HT1080 (cell line): ENCODE measurements around the gene TMIGD1. TPM values are rescaled to one million over a fixed set of nuclear protein-coding genes. Genes with fewer than 3 reads are reported as not detected.
"Not testable (repeated sequence)": the region's sequence is repeated elsewhere in the genome, so short reads cannot be mapped to it uniquely, and the experiment has no call there.

Experiments used
- DNase-seq: peaks from one replicate; pipeline ENCODE4 v3.0.0-alpha.2; 2015; ENCODE audit warnings: low read depth
- total RNA-seq: library from RNA; depleted of rRNA; stranded (reverse); fragments of >200 nt; shearing (Covaris generic); gene quantifications from 2 replicates; pipeline ENCODE4 v1.2.3, GENCODE V29; 2014

Gene TMIGD1
- total RNA-seq, 1 experiment from 2014 or later, result not detected

DNA sequence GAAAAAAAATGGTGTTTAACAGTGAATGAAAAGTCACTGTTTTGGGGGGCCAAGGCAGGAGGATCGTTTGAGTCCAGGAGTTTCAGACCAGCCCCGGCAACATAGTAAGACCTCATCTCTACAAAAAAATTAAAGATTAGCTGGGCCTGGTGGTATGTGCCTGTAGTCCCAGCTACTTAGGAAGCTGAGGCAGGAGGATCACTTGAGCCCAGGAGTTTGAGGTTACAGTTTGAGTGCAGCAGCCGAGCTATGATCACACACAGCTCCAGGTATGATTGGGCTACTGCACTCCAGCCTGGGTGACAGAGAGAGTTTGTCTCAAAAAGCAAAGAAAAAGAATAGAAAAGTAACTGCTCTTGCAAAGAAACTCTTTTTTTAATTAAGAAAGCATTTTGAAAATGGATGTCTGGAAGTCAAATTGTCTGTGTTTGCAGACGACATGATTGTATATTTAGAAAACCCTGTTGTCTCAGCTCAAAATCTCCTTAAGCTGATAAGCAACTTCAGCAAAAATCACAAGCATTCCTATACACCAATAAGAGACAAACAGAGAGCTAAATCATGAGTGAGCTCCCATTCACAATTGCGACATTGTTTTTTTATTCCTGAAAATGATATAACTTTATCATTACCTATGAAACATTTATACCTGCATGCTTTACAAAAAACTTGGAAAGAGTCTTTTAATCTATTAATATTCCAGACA, 24.4 kb upstream of the TMIGD1 start:
- no peak for DNase-seq

GRCh38 chr17:30357476-30357875, 23.6 kb upstream of the TMIGD1 start:
- DNase-seq, result no peak

DNA sequence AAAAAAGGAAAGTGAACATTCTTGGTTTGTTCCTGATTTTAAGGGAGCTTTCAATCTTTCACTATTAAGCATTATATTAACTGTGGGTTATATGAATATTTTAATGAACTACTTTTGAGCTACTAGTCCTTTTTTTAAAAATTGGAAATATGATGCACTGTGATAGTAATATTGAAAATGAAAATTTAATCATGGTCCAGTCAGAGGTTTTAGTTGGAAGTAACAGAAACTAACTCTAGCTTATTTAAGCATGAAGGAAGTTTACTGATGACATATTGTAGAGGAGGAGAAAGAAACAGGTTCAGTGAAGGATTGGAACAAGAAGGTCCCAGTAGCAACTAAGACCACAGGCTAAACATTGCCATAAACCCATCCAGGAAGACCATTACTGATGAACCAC, 20.8 kb upstream of the TMIGD1 start:
- no peak for DNase-seq

DNA sequence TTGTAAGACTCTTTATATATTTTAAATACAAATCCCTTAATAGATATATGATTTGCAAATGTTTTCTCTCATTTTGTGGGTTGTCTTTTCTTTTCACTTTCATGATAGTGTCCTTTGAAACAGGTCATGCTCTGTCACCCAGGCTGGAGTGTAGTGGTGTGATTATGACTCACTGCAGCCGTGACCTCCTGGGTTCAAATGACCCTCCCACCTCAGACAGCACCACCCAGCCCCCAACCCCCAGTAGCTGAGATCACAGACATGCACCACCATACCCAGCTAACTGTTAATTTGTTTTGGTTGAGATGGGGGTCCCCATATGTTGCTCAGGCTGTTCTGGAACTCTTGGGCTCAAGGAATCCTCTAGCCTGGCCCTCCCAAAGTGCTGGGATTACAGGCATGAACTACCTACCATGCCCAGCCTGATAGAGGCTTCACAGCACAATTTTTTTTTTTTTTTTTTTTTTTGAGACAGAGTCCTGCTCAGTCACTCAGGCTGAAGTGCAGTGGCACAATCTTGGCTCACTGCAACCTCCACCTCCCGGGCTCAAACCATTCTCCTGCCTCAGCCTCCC, 18.5 kb upstream of the TMIGD1 start:
- DNase-seq, result no peak

GRCh38 chr17:30351735-30352134, 17.9 kb upstream of the TMIGD1 start:
- DNase-seq, result no peak

- DNase-seq, result not testable (repeated sequence)
These were observed 17.4 kb upstream of the TMIGD1 start for GRCh38 chr17:30351263-30351662.

GRCh38 chr17:30349252-30349651, 15.4 kb upstream of the TMIGD1 start:
- DNase-seq, result no peak

DNA sequence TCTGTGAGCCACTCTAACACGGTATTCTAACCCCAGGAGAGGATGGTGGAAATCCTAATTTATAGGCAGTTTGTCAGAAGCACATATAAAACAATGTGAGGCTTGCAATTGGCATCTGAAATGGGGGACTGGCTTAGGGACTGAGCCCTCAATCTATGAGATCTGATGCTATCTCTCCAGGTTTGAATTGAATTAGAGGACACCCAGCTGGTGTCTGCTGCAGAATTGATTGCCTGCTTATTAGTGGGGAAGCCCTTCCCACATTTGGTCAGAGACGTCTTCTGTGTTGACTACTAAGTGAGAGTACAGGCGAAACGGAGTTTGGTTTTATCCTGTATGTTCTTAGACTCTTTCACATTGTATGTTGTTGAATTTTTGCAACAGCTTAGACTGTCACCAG, 13.6 kb upstream of the TMIGD1 start:
- DNase-seq, result no peak

DNA sequence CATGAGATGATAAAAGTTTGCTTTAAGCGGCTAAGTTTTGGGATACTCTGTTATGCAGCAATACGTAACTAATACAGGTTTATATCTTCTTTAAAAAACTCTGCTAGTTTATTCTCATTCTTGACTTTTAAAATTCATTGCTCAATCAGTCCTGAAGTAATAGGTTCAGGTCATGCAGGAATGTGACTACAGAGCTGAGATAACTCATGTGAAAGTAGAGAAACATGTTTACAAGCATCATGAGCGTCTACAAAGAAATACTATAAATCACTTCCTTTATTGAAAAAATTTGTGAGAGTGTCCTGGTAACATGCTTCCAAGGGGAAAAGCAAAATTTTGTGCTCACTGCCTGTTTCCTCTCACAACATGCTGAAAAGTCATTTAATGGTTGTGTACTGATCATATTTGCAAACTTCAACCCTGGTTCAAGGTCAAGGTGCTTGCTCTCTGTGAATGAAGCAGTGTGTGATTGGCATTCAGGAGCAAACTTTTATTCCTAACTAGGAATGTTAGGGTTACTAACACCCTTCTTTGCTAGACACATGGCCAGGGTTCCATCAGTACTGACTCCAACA, 12.5 kb upstream of the TMIGD1 start:
- no peak for DNase-seq

DNA sequence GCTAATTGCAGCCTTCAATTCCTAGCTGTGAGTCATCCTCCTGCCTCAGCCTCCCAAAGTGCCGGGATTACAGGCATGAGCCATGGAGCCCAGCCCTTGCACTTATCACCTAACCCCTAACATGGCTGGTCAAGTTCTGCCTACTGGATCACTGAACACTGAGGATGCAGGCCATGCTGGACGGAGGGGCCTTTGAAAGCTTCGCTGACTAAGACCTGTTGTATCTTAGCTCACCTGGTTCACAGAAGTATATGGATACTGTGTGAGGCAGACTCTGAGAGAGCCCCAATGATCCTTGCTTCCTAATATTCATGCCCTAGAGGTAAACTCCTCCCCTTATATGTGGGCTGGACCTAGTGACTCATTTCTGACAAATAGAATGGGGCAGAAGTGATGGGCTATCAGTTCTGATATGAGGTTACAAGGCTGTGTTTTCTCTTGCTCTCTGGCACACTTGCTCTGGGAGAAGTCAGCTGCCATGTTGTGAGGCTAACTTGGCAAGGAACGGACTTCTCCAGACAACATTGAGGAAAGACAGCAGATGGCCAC, 11.7 kb upstream of the TMIGD1 start:
- no peak for DNase-seq

- no peak for DNase-seq
These were observed 11.2 kb upstream of the TMIGD1 start for GRCh38 chr17:30345089-30345433.

DNA sequence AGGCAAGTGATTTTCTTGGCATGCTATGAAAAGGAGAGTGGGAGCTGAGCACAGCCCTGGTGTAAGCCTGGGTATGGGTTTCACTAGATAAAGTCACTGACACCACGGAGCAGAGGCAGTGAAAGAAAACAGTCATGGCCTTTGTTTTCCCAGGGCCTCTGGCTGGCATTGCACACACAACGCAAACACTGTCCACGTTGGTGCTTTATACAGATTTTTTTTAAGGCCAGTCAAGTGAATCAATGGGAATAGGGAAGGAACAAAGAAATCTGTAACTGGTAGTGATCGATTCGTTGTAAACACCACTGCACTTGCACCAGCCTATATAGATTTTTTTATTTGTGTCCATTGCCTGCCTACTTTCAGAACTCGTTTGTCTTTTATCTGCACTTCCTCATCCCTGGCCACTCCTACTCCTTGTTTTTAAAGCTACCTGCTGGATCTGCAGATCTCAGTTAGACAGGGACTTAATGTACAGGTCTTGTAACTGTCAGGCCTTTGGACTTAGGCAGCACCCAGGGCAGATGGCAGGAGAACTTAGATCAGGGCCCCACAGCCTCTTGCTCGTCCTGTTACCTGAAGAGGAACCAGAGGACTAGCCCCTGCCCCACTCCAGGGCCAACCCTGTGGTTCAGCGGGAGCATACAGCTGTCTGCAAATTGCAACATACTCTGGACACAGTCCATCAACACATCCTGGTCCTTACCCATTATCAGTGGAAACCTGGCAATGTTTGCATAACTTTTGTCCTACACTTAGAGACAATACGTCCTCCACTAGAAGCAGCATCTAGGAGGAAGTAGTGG, 10.6 kb upstream of the TMIGD1 start:
- no peak for DNase-seq

DNA sequence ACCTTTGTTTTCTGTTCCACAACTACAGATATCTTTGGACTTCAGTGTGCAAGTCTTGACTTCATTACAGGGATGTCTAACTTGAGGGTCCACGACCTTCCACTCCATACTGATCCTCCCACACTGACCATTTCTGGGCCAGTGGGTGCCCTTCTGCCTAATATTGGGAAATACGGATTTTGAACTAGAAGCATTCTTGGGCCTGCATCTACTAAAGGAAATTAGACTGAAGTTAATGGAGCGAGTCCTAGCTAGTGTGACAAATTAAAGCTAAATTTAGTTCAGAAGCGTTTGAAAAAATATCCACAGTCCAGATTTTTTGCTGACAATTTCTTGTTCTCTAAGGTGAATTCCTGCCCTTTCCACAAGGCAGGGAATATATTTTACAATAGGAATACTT, 9.9 kb upstream of the TMIGD1 start:
- no peak for DNase-seq

DNA sequence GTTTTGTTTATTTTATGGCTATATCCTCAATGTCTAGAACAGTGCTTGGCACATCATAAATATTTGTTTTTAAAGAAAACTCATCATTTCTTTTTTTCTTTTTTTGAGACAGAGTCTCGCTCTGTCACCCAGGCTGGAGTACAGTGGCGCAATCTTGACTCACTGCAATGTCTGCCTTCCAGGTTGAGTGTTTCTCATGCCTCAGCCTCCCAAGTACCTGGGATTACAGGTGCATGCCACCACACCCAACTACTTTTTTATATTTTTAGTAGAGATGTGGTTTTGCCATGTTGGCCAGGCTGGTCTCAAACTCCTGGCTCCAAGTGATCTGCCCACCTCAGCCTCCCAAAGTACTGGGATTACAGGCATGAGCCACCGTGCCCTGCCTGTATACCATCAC, 9.4 kb upstream of the TMIGD1 start:
- DNase-seq, result not testable (repeated sequence)

DNA sequence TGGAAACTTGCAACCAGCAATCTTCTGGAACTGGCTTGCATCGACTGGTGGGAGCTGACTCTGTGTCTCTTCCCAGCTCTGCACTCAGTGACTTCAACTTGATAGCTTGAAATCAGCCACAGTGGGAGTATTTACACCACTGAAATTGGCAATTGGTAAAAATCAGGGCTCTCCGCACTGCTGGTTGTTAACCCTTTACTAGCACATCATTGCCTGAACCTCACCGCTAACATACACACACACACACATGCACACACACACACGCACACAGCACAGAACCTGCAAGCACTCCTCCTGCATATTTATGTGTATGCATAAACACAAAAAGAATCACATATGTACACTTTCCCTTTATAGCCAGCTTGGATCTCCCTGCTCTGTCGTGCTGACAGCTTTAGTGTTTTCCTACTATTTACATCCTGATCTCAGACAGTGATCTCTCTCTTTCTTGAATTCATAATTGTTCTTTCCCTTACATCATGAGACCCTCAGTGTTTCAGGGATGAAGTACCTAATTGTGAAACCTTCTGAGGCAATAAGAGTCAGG, 7.9 kb upstream of the TMIGD1 start:
- no peak for DNase-seq

GRCh38 chr17:30340801-30341356, 7.0 kb upstream of the TMIGD1 start:
- peak; percentile 23 for DNase-seq

DNA sequence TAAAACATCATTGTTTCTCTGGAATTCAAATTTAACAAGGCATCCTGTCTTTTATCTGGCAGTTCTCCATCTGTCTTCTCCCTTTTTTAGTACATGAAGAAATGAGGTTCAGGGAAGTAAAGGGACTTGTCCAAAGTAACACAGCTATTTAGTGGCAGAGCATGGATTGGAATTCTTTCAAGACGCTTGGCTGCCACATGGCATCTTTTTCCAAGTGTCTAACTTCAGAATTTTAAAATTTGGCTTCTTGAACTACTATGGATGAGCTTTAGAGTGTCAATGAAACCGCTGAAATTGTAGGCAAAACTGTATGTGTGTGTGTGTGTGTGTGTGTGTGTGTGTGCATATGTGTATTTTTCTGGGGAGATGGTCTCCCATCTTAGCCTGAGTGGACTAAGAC, 5.2 kb upstream of the TMIGD1 start:
- no peak for DNase-seq

DNA sequence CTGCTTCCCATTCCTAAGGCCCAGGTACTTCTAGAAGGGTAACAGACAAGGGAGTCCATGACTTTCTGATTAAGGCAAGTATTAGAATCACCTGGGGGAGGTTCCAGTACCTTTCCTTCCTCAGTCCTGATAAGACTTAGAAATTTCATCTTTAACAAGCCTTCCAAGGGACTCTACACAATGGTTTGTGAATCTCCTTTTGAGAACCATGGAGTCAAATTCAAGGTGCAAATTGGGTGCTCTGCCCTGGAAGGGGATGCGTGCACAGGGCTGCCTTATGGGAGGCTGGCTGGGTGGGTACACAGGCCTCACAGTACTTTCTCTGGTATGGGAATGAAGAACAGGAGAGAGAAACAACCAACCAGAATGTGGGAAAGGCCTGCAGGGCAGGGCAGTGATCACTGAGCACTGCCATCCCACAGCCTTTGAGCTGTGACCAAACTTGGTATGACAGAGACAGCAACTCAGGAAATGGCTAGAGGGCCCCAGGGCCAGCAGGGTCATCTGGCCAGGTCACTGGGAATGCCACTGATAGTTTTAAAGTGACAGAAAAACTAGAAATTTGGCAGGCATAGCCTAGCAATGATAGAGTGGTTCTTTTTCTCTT, 3.6 kb upstream of the TMIGD1 start:
- DNase-seq, result no peak

- DNase-seq, result peak; percentile 73
These were observed 2.7 kb upstream of the TMIGD1 start for GRCh38 chr17:30336369-30337171.

GRCh38 chr17:30334421-30334820, 564 bp upstream of the TMIGD1 start:
- DNase-seq, result no peak
